Keratinocyte (primary cell): ENCODE results near the gene NOG.

Experiments used
- EZH2 ChIP-seq: IDR thresholded peaks from one replicate; pipeline ENCODE4 v1.6.1; 2012; ENCODE audit warnings: inconsistent platforms, mild to moderate bottlenecking, low read length, moderate library complexity
- TF ChIP-seq, protein P1 (sequence below), 3 experiments: IDR thresholded peaks in 1 of 3; conservative IDR thresholded peaks in 1 of 3; optimal IDR thresholded peaks in 1 of 3; 2 replicates in 2 of 3; 3 replicates in 1 of 3; pipeline versions ENCODE3 to v1.5.1; 2011; ENCODE audit warnings: low read length in 3 of 3, mild to moderate bottlenecking in 3 of 3, moderate library complexity in 2 of 3, control low read depth in 1 of 3, inconsistent platforms in 1 of 3; ENCODE audit not compliant: insufficient read depth in 2 of 3; ENCODE audit errors: extremely low read depth in 1 of 3

DNA sequence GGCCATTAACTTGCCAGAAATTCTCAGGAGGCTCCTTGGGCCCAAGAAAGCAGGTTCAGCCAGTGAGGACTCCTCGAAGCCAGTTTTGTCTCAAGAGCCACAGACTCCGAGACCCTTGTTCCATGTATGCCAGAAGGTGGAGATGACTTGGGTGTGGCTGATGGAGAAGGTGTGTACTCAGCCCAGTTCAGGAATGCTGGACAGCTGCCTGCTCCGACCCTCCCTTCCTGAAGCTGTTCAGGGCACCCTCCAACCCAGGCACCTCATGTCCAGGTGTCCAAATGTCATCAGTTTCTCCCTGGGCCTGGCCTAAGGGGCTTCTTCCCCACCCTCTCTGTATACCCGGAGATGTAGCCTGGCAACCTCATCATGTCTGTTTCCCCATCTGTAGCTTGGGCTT, 40.2 kb downstream of the NOG start:
- TF ChIP-seq, protein P1, sequence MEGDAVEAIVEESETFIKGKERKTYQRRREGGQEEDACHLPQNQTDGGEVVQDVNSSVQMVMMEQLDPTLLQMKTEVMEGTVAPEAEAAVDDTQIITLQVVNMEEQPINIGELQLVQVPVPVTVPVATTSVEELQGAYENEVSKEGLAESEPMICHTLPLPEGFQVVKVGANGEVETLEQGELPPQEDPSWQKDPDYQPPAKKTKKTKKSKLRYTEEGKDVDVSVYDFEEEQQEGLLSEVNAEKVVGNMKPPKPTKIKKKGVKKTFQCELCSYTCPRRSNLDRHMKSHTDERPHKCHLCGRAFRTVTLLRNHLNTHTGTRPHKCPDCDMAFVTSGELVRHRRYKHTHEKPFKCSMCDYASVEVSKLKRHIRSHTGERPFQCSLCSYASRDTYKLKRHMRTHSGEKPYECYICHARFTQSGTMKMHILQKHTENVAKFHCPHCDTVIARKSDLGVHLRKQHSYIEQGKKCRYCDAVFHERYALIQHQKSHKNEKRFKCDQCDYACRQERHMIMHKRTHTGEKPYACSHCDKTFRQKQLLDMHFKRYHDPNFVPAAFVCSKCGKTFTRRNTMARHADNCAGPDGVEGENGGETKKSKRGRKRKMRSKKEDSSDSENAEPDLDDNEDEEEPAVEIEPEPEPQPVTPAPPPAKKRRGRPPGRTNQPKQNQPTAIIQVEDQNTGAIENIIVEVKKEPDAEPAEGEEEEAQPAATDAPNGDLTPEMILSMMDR (optimal IDR thresholded peaks at IDR 0.05 in 1 of 3, IDR thresholded peaks at IDR 0.05 in 1 of 3, conservative IDR thresholded peaks at IDR 0.05 in 1 of 3; ENCODE audit: extremely low read depth in 1 of 3, insufficient read depth in 2 of 3, low read length in 3 of 3) = no peak
- TF ChIP-seq EZH2 = no peak
